ENCODE measurements around the gene OSBPL10. TPM values are rescaled to one million over a fixed set of nuclear protein-coding genes. Genes with fewer than 3 reads are reported as not detected.

Gene OSBPL10
- total RNA-seq, 1 experiment from 2014 or later: 2.3 TPM

DNA sequence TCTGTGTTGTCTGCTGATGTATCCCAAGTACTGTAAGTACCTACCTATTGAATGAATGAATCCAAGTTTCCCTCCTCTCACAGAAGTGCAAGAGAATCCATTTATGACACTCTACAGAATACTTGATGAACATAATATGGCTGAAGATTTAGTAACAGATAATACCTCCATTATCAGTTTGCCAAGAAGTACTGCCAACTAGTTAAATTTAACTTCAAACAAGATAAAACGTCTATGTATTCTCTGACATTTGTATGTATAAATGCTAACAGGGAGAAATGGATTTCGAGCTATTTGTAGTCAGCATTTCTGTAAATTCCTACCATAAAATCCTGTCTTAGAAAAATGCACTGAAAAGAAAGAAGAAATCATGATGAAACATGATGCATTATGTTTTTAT lies 230.7 kb downstream of the OSBPL10 start:
- no peak for TF ChIP-seq EZH2 (IDR thresholded peaks at IDR 0.05; ENCODE audit: borderline replicate concordance, low read depth, low read length, poor library complexity, severe bottlenecking)
- TF ChIP-seq, protein P1, sequence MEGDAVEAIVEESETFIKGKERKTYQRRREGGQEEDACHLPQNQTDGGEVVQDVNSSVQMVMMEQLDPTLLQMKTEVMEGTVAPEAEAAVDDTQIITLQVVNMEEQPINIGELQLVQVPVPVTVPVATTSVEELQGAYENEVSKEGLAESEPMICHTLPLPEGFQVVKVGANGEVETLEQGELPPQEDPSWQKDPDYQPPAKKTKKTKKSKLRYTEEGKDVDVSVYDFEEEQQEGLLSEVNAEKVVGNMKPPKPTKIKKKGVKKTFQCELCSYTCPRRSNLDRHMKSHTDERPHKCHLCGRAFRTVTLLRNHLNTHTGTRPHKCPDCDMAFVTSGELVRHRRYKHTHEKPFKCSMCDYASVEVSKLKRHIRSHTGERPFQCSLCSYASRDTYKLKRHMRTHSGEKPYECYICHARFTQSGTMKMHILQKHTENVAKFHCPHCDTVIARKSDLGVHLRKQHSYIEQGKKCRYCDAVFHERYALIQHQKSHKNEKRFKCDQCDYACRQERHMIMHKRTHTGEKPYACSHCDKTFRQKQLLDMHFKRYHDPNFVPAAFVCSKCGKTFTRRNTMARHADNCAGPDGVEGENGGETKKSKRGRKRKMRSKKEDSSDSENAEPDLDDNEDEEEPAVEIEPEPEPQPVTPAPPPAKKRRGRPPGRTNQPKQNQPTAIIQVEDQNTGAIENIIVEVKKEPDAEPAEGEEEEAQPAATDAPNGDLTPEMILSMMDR (conservative IDR thresholded peaks at IDR 0.05; ENCODE audit: low read depth, low read length): no peak
- Histone ChIP-seq H3K9me3 (ENCODE audit: low read depth, low read length, poor library complexity, severe bottlenecking) (no peaks in the 10 kb centered on the region), H3K27me3 (replicated peaks; ENCODE audit: insufficient read depth, low read depth, low read length, poor library complexity) (no peaks in the 10 kb centered on the region), H3K27ac (ENCODE audit: low read depth, low read length, poor library complexity, severe bottlenecking) (no peak overlapping the region), H3K4me3 (ENCODE audit: low read depth, low read length, poor library complexity, severe bottlenecking) (no peak overlapping the region), H3K36me3 (ENCODE audit: insufficient read depth, low read length, poor library complexity, severe bottlenecking) (no peaks in the 10 kb centered on the region), H3K4me1 (ENCODE audit: insufficient read depth, low read length, poor library complexity, severe bottlenecking) (no peaks in the 10 kb centered on the region)
- intact Hi-C loops (cut with micrococcal nuclease; ENCODE audit: unreplicated experiment): no loop called here
- no peak for DNase-seq (ENCODE audit: low spot score)
- ChIA-PET CTCF (no interaction called here), POLR2A (ENCODE audit: low non-redundant PET) (no interaction called here)
- BruUV-seq (replicated peaks): no TSS peak

DNA sequence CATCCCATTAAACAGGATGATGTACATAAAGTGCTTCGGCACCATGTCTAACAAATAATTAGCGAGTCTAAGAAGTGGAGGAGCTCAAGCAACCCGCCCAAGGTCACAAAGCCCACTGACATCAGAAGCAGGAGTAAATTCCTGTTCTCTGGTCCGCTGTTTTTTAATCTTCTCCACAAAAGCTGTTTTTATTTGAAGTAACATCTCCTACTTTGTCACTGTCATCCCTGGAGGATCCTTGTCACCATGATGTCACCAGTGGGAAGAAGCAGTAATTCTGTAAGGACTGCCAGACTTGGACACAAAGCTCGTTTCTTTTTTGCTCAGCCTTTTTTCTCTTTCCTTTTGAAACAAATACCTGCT lies 232.1 kb downstream of the OSBPL10 start:
- no TSS peak for BruUV-seq (replicated peaks)
- Histone ChIP-seq H3K27me3 (replicated peaks; ENCODE audit: insufficient read depth, low read depth, low read length, poor library complexity) (no peaks in the 10 kb centered on the region), H3K9me3 (ENCODE audit: low read depth, low read length, poor library complexity, severe bottlenecking) (no peaks in the 10 kb centered on the region), H3K36me3 (ENCODE audit: insufficient read depth, low read length, poor library complexity, severe bottlenecking) (no peaks in the 10 kb centered on the region), H3K27ac (ENCODE audit: low read depth, low read length, poor library complexity, severe bottlenecking) (no peak overlapping the region), H3K4me1 (ENCODE audit: insufficient read depth, low read length, poor library complexity, severe bottlenecking) (no peaks in the 10 kb centered on the region), H3K4me3 (ENCODE audit: low read depth, low read length, poor library complexity, severe bottlenecking) (no peak overlapping the region)
- ChIA-PET CTCF (no interaction called here), POLR2A (ENCODE audit: low non-redundant PET) (interaction anchor here (0.6 kb wide), 1 partner anchor 139 kb away, joined by 5 read pairs; no protein-coding TSS in a partner anchor)
- TF ChIP-seq, protein P1 (conservative IDR thresholded peaks at IDR 0.05; ENCODE audit: low read depth, low read length): no peak
- TF ChIP-seq EZH2 (IDR thresholded peaks at IDR 0.05; ENCODE audit: borderline replicate concordance, low read depth, low read length, poor library complexity, severe bottlenecking): no peak
- intact Hi-C loops (cut with micrococcal nuclease; ENCODE audit: unreplicated experiment): no loop called here
- DNase-seq (ENCODE audit: low spot score): no peak

DNA sequence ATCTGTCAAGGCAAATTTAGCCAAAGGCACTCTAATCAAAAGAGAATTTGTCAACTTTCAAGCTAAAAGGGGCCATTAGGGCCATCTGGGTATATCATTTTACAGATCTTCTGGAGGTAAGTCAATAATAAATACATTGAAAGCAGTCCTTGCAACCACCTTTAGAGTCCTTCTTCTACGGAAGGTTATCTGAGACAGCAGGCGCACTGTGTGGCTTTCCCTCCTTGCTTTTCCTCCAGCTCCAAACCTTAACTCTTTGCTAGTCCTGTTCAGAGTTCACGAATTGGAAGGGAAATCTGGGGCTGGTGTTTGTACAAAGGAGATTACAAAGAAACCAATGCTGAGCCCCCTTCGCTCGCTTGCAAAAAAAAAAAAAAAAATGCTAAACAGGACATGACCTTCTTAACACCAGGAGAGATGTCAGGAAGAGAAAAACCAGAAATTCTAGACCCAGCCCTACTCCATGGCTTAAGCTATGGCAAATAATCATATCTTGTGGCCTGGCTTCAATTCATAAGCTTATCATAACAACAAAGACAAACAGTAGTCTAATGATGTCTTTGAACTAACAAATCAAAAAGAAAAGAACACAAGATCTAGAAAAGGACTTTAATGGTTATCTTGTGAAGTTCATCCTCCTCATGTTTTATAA lies 232.7 kb downstream of the OSBPL10 start:
- POLR2A ChIA-PET (ENCODE audit: low non-redundant PET): interaction anchor here (0.6 kb wide), 1 partner anchor 139 kb away, joined by 5 read pairs; no protein-coding TSS in a partner anchor
- Histone ChIP-seq H3K4me1 (ENCODE audit: insufficient read depth, low read length, poor library complexity, severe bottlenecking) (no peaks in the 10 kb centered on the region), H3K36me3 (ENCODE audit: insufficient read depth, low read length, poor library complexity, severe bottlenecking) (no peaks in the 10 kb centered on the region), H3K9me3 (ENCODE audit: low read depth, low read length, poor library complexity, severe bottlenecking) (no peaks in the 10 kb centered on the region), H3K27ac (ENCODE audit: low read depth, low read length, poor library complexity, severe bottlenecking) (no peak overlapping the region), H3K27me3 (replicated peaks; ENCODE audit: insufficient read depth, low read depth, low read length, poor library complexity) (no peaks in the 10 kb centered on the region), H3K4me3 (ENCODE audit: low read depth, low read length, poor library complexity, severe bottlenecking) (no peak overlapping the region)
- TF ChIP-seq EZH2 (IDR thresholded peaks at IDR 0.05; ENCODE audit: borderline replicate concordance, low read depth, low read length, poor library complexity, severe bottlenecking): no peak
- TF ChIP-seq, protein P1 (conservative IDR thresholded peaks at IDR 0.05; ENCODE audit: low read depth, low read length): no peak
- intact Hi-C loops (cut with micrococcal nuclease; ENCODE audit: unreplicated experiment): no loop called here
- DNase-seq (ENCODE audit: low spot score): no peak
- BruUV-seq (replicated peaks): no TSS peak
- CTCF ChIA-PET: no interaction called here
